Spinal cord (tissue), 10 donors: ENCODE results near the gene SLC2A10. TPM values are rescaled to one million over a fixed set of nuclear protein-coding genes. Genes with fewer than 3 reads are reported as not detected.

Experiments
- DNase-seq, 6 donors: peaks; one replicate each; pipeline versions ENCODE4 v3.0.0 to v3.0.0-alpha.2; 2013 to 2015; ENCODE audit warnings: low spot score in 6 of 6, low read depth in 4 of 6
- H3K27ac ChIP-seq: one replicate; pipeline ENCODE4 v1.5.1; 2013; ENCODE audit warnings: low read depth, low read length, control low read depth
- H3K27me3 ChIP-seq: one replicate; pipeline ENCODE4 v1.6.1; 2013; ENCODE audit warnings: low read length; ENCODE audit not compliant: control insufficient read depth, insufficient read depth
- H3K36me3 ChIP-seq: one replicate; pipeline ENCODE4 v1.6.1; 2013; ENCODE audit warnings: low read length; ENCODE audit not compliant: control insufficient read depth, insufficient read depth
- H3K4me1 ChIP-seq: one replicate; pipeline ENCODE4 v1.6.1; 2013; ENCODE audit warnings: low read length; ENCODE audit not compliant: control insufficient read depth, insufficient read depth
- H3K4me3 ChIP-seq: one replicate; pipeline ENCODE4 v1.5.1; 2013; ENCODE audit warnings: low read depth, low read length, control low read depth
- H3K9me3 ChIP-seq: one replicate; pipeline ENCODE4 v1.6.1; 2013; ENCODE audit warnings: low read length; ENCODE audit not compliant: control insufficient read depth, insufficient read depth
- WGBS: methylation state at CpG from one replicate; pipeline ENCODE4 v1.1.5; 2013; ENCODE audit warnings: missing lambda C conversion rate; ENCODE audit not compliant: insufficient coverage; 5-methylcytosine and 5-hydroxymethylcytosine counted together
- polyA plus RNA-seq, 2 donors: library from polyadenylated mRNA; unstranded; fragments of 120-200 nt; gene quantifications; one replicate each; pipeline ENCODE4 v1.2.1, GENCODE V29; 2013; ENCODE audit not compliant: insufficient read length in 2 of 2
- total RNA-seq, 2 donors: library from RNA; depleted of rRNA in 1 of 2; stranded (reverse); fragments of 120-200 nt in 1 of 2; fragments of >200 nt in 1 of 2; gene quantifications; one replicate each; pipeline versions ENCODE4 v1.2.3 to v1.2.4, GENCODE V29; 2013 to 2014
- donor health status: healthy.

SLC2A10 gene
- total and polyA plus RNA-seq, 4 donors = 14.6 to 31.1 (median 17.3) TPM

DNA sequence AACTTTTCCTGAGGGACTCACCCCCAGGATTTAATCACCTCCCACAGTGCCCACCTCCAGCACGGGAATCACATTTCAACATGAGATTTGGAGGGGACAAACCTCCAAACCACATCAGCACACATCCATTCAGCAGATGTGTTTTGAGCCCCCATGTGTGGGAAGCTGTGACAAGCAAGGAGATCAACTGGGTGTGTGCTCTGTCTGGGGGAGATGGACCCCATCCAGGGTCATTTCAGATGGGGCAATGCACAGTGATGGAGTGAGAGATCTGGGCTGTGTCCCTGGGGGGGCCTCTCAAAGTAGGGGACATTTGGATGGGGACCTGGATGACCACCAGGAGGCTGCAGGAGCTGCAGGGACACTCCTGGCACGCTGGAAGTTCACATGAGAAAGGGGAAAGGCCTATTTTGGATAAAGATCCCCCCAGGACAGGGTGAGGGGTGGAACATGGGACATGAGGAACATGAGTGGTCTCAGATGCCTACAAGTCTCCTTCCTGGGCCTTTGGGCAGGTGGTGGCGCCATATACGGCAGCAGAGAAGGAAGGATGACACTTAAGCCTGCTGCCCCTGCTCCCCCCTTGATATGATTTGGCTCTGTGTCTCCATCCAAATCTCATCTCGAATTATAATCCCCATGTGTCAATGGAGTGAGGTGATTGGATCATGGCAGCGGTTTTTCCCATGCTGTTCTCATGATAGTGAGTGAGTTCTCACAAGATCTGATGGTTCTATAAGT, 49.6 kb downstream of the SLC2A10 start:
- H3K4me3 ChIP-seq = no peak overlapping the region
- 92% methylated on average over 2 of the region's 6 CpGs for WGBS

DNA sequence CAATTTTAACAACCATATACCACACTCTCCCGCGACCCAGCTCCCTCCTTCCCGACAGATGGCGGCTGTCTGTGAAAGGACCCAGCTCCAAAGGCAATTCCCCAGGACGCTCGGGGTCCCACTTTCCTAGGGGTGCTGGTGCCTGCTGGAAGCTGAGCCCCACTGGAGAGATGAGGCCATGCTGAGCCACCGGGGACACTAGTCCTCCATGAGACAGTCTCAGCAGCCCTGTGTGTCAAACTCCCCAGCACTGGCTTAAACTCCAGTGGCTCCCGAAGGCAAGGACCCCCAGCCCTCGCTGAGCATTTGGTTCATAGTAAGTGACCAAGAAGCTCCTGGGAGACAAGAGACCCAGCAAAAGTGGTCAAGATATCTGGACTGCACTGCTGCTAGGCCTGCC, 52.1 kb downstream of the SLC2A10 start:
- no peaks in the 10 kb centered on the region for H3K27me3 ChIP-seq
- 90% methylated on average over 6 of the region's 9 CpGs for WGBS
- H3K36me3 ChIP-seq = no peaks in the 10 kb centered on the region
- H3K4me3 ChIP-seq = no peak overlapping the region
- H3K9me3 ChIP-seq = no peaks in the 10 kb centered on the region
- H3K4me1 ChIP-seq = peaks cover 13% of the 10 kb centered on the region
- no peak overlapping the region for H3K27ac ChIP-seq
- DNase-seq = no peak

More for the DNA sequence above, 49.6 kb downstream of the SLC2A10 start:
- H3K36me3 ChIP-seq = no peaks in the 10 kb centered on the region
- H3K4me1 ChIP-seq = peaks cover 4% of the 10 kb centered on the region
- H3K9me3 ChIP-seq = peaks cover 1% of the 10 kb centered on the region
- no peak for DNase-seq
- no peaks in the 10 kb centered on the region for H3K27me3 ChIP-seq
- no peak overlapping the region for H3K27ac ChIP-seq

GRCh38 chr20:46764068-46764467, 54.6 kb downstream of the SLC2A10 start:
- Histone ChIP-seq H3K9me3 (no peaks in the 10 kb centered on the region), H3K27ac (no peak overlapping the region), H3K36me3 (no peaks in the 10 kb centered on the region), H3K27me3 (no peaks in the 10 kb centered on the region), H3K4me1 (peaks cover 9% of the 10 kb centered on the region), H3K4me3 (no peak overlapping the region)
- no peak for DNase-seq
- WGBS = 97% methylated on average over 4 of the region's 4 CpGs

GRCh38 chr20:46765506-46766120, 56.2 kb downstream of the SLC2A10 start:
- no peaks in the 10 kb centered on the region for H3K36me3 ChIP-seq
- H3K4me3 ChIP-seq = no peak overlapping the region
- no peak for DNase-seq
- peaks cover 9% of the 10 kb centered on the region for H3K4me1 ChIP-seq
- no peak overlapping the region for H3K27ac ChIP-seq
- H3K9me3 ChIP-seq = no peaks in the 10 kb centered on the region
- no peaks in the 10 kb centered on the region for H3K27me3 ChIP-seq
- 48% methylated on average over 6 of the region's 13 CpGs for WGBS

GRCh38 chr20:46767127-46767761, 57.8 kb downstream of the SLC2A10 start:
- WGBS = 82% methylated on average over 2 of the region's 4 CpGs
- no peaks in the 10 kb centered on the region for H3K36me3 ChIP-seq
- no peak overlapping the region for H3K27ac ChIP-seq
- H3K4me3 ChIP-seq = no peak overlapping the region
- peaks cover 9% of the 10 kb centered on the region for H3K4me1 ChIP-seq
- no peak for DNase-seq
- H3K27me3 ChIP-seq = no peaks in the 10 kb centered on the region
- no peaks in the 10 kb centered on the region for H3K9me3 ChIP-seq

DNA sequence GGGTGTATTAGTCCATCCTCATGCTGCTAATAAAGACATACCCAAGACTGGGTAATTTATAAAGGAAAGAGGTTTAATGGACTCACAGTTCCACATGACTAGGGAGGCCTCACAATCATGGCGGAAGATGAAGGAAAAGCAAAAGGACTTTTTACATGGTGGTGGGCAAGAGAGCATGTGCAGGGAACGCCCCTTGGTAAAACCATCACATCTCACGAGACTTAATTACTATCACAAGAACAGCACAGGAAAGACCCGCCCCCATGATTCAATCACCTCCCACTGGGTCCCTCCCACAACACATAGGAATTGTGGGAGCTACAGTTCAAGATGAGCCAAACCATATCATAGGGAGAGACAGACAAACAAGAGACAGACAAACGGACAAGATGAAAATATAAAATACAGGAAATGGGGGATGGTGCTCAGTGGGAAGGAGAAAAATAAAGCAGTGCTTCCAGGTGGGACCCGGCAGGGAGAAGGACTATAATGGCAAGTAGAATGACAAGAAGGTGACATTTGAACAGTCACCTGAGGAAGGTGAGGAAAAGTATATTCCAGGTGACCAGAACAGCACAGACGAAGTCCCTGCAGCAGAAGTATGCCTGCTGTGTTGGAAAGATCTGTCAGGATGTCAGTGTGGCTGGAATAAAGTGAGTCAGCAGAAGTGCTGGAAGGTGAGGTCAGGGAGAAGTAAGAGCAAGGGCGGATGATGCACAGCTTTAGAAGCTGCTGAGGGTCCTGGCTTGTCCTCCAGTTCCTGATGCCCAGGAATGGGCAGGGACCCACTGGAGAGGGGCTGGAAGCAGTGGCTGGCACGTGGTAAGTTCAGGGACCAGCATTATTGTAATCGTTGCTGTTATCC, 61.1 kb downstream of the SLC2A10 start:
- no peak overlapping the region for H3K27ac ChIP-seq
- WGBS = 80% methylated on average over 6 of the region's 10 CpGs
- no peak for DNase-seq
- H3K4me3 ChIP-seq = no peak overlapping the region
- H3K36me3 ChIP-seq = no peaks in the 10 kb centered on the region
- H3K4me1 ChIP-seq = peaks cover 9% of the 10 kb centered on the region
- no peaks in the 10 kb centered on the region for H3K9me3 ChIP-seq
- no peaks in the 10 kb centered on the region for H3K27me3 ChIP-seq

DNA sequence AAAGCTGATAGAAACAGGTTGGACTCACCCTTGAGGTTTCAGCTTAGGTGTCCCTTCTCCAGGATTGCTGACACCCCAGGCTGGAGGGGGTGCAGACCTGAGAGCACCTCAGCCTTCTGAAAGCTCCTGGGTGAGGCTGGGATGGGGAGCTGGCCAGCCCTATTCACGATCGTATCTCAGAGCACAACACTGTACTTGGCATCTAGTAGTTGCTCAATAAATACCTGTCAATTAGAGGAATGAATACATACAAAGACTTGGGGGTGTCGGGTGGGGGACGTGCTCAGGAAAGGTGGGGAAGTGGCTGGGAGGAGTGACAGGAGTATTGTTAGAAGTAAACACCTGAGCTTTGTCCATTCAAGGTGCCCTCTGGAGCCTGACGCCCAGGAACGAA, 61.7 kb downstream of the SLC2A10 start:
- Histone ChIP-seq H3K9me3 (no peaks in the 10 kb centered on the region), H3K27ac (no peak overlapping the region), H3K4me3 (no peak overlapping the region), H3K27me3 (no peaks in the 10 kb centered on the region), H3K4me1 (peaks cover 4% of the 10 kb centered on the region), H3K36me3 (no peaks in the 10 kb centered on the region)
- WGBS = 95% methylated on average over 6 of the region's 6 CpGs
- no peak for DNase-seq

- DNase-seq = no peak
- Histone ChIP-seq H3K27me3 (no peaks in the 10 kb centered on the region), H3K27ac (no peak overlapping the region), H3K4me1 (peaks cover 4% of the 10 kb centered on the region), H3K4me3 (no peak overlapping the region), H3K36me3 (no peaks in the 10 kb centered on the region), H3K9me3 (no peaks in the 10 kb centered on the region)
- WGBS = 100% methylated on average over 4 of the region's 10 CpGs
These were observed 63.5 kb downstream of the SLC2A10 start for GRCh38 chr20:46772901-46773300.

GRCh38 chr20:46773680-46774079, 64.2 kb downstream of the SLC2A10 start:
- no peak overlapping the region for H3K4me3 ChIP-seq
- H3K27me3 ChIP-seq = no peaks in the 10 kb centered on the region
- no peak overlapping the region for H3K27ac ChIP-seq
- DNase-seq = no peak
- 80% methylated on average over 9 of the region's 9 CpGs for WGBS
- no peaks in the 10 kb centered on the region for H3K36me3 ChIP-seq
- peaks cover 11% of the 10 kb centered on the region for H3K4me1 ChIP-seq
- H3K9me3 ChIP-seq = no peaks in the 10 kb centered on the region
